B cell (primary cell): ENCODE measurements around the gene COQ3.

Experiments
- CTCF ChIP-seq: fragments of 200-600 bp; IDR thresholded peaks from one replicate; pipeline ENCODE4 v1.8.0; 2022; ENCODE audit warnings: antibody characterized with exemption, mild to moderate bottlenecking
- EZH2 ChIP-seq: IDR thresholded peaks from 2 replicates; pipeline ENCODE4 v1.6.1; 2012; ENCODE audit warnings: borderline replicate concordance, low read depth, mild to moderate bottlenecking, moderate library complexity, low read length; ENCODE audit not compliant: insufficient read depth, poor library complexity, severe bottlenecking

GRCh38 chr6:99393698-99394531 lies at the start of gene COQ3:
- TF ChIP-seq CTCF (no peak), EZH2 (no peak)
